HUES64 (cell line): Measurements from ENCODE around the gene RAB5A.
"Not testable (repeated sequence)": the region's sequence is repeated elsewhere in the genome, so short reads cannot be mapped to it uniquely, and the experiment has no call there.

Experiments used
- H3K27ac ChIP-seq: 2 replicates; pipeline ENCODE4 v1.7.0; 2013; ENCODE audit warnings: low read depth, low read length, inconsistent platforms
- H3K27me3 ChIP-seq: 2 replicates; pipeline ENCODE4 v1.6.1; 2013; ENCODE audit warnings: mild to moderate bottlenecking, low read length; ENCODE audit not compliant: insufficient read depth
- H3K36me3 ChIP-seq: 2 replicates; pipeline ENCODE4 v1.6.1; 2013; ENCODE audit warnings: mild to moderate bottlenecking, low read length; ENCODE audit not compliant: insufficient read depth
- H3K4me1 ChIP-seq: 2 replicates; pipeline ENCODE4 v1.6.1; 2013; ENCODE audit warnings: mild to moderate bottlenecking, low read length, moderate library complexity; ENCODE audit not compliant: insufficient read depth
- H3K4me3 ChIP-seq: 2 replicates; pipeline ENCODE4 v1.5.1; 2013; ENCODE audit warnings: mild to moderate bottlenecking, low read length, moderate library complexity
- H3K9ac ChIP-seq: 2 replicates; pipeline ENCODE4 v1.6.1; 2013; ENCODE audit warnings: mild to moderate bottlenecking, low read depth, low read length
- H3K9me3 ChIP-seq: 2 replicates; pipeline ENCODE4 v1.6.1; 2013; ENCODE audit warnings: low read depth, low read length; ENCODE audit not compliant: insufficient read depth
- WGBS: fragments of 150-250, 120-280 bp; methylation state at CpG from one replicate; pipeline ENCODE4 v1.1.7; 2013; ENCODE audit warnings: missing lambda C conversion rate; 5-methylcytosine and 5-hydroxymethylcytosine counted together

Gene RAB5A

GRCh38 chr3:19994796-19995195, 47.9 kb downstream of the RAB5A start:
- Histone ChIP-seq H3K4me1 (no peaks in the 10 kb centered on the region), H3K27me3 (no peaks in the 10 kb centered on the region), H3K4me3 (no peak overlapping the region), H3K9ac (no peak overlapping the region), H3K36me3 (no peaks in the 10 kb centered on the region), H3K9me3 (no peaks in the 10 kb centered on the region), H3K27ac (no peak overlapping the region)
- 90% methylated on average over 2 of the region's 2 CpGs for WGBS

- Histone ChIP-seq H3K36me3 (no peaks in the 10 kb centered on the region), H3K27me3 (no peaks in the 10 kb centered on the region), H3K4me3 (no peak overlapping the region), H3K27ac (no peak overlapping the region), H3K9me3 (no peaks in the 10 kb centered on the region), H3K9ac (no peak overlapping the region), H3K4me1 (no peaks in the 10 kb centered on the region)
- WGBS = 75% methylated on average over 4 of the region's 4 CpGs
Measured at GRCh38 chr3:19997502-19997901, 50.6 kb downstream of the RAB5A start.

DNA sequence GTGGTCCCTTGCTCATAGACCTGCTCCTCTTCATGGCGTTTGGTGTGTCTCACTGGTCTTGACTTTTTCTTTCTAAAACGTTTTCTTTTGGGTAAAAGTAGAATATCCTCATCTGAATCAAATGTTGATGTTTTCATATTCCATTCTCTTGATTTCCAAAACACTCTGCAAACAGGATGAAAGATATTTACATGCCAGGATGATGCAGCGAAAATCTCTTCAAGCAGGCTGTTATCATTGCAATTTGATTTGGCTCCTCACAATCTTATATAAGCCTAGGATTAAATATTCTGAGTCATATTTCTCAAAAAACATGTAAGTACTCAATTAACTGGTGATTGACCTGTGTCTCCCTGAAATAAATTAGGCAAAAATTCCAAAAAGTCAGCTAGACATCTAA, 55.0 kb downstream of the RAB5A start:
- H3K4me1 ChIP-seq = no peaks in the 10 kb centered on the region
- WGBS = 96% methylated on average over 2 of the region's 3 CpGs

DNA sequence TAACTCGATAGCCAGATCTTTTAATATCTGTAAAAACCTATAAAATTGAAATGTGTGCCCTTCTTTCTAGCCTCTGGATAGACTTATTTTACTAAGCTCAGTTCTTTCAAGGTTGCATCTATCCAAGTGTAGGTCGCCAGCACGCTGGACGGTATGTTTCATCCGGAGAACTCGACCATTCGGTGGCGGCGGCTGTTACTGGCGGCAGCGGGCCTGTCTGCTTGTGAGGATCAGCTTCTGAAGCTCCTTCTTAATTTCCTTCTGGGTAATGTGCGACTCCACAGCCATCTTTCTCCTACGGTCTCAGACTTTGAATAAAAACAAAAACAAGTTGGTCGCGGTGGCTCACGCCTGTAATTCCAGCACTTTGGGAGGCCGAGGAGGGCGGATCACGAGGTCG, 61.1 kb downstream of the RAB5A start:
- 97% methylated on average over 20 of the region's 20 CpGs for WGBS
- no peaks in the 10 kb centered on the region for H3K36me3 ChIP-seq
- no peaks in the 10 kb centered on the region for H3K27me3 ChIP-seq

More for the DNA sequence above, 55.0 kb downstream of the RAB5A start:
- no peaks in the 10 kb centered on the region for H3K27me3 ChIP-seq
- no peak overlapping the region for H3K4me3 ChIP-seq
- no peaks in the 10 kb centered on the region for H3K36me3 ChIP-seq
- no peaks in the 10 kb centered on the region for H3K9me3 ChIP-seq
- H3K9ac ChIP-seq = no peak overlapping the region
- no peak overlapping the region for H3K27ac ChIP-seq

GRCh38 chr3:20008646-20009045, 61.7 kb downstream of the RAB5A start:
- Histone ChIP-seq H3K4me3 (no peak overlapping the region), H3K27me3 (no peaks in the 10 kb centered on the region)
- WGBS = 93% methylated on average over 2 of the region's 2 CpGs

More for the DNA sequence above, 61.1 kb downstream of the RAB5A start:
- H3K9me3 ChIP-seq = no peaks in the 10 kb centered on the region
- no peak overlapping the region for H3K9ac ChIP-seq
- H3K4me1 ChIP-seq = no peaks in the 10 kb centered on the region
- no peak overlapping the region for H3K27ac ChIP-seq
- H3K4me3 ChIP-seq = no peak overlapping the region

GRCh38 chr3:20012164-20012563, 65.3 kb downstream of the RAB5A start, which contains the start of gene PP2D1:
Gene PP2D1 (minus strand): TSS chr3:20012264. CDS start chr3:20012072, 192 bp downstream.
- Histone ChIP-seq H3K36me3 (no peaks in the 10 kb centered on the region), H3K27ac (no peak within 1 kb of the TSS), H3K9ac (no peak within 1 kb of the TSS), H3K4me1 (no peaks in the 10 kb centered on the region), H3K27me3 (no peaks in the 10 kb centered on the region), H3K4me3 (no peak within 1 kb of the TSS), H3K9me3 (no peaks in the 10 kb centered on the region)
- WGBS = 93% methylated on average over 4 of the region's 4 CpGs

More at GRCh38 chr3:20008646-20009045, 61.7 kb downstream of the RAB5A start:
- Histone ChIP-seq H3K9ac (no peak overlapping the region), H3K36me3 (no peaks in the 10 kb centered on the region), H3K4me1 (no peaks in the 10 kb centered on the region), H3K9me3 (no peaks in the 10 kb centered on the region), H3K27ac (no peak overlapping the region)

DNA sequence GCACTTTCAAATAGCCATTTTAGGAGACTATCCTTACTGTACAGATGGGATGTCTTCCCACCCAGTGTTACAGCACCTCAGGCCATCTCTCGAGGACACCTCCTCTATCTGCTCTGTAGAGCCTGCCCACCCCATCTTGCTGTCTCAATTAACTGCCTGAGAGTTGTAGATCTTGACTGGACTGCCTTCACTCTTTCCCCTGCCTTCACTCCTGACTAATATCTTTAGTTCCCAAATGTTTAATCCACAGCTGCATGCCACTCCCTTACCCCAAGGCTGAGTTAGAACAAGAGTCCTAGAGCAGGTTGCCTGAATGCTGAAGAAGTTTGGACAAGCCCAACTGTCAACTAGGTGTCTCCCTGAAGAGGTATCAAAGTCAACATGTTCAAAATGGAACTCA, 66.5 kb downstream of the RAB5A start:
- Histone ChIP-seq H3K36me3 (no peaks in the 10 kb centered on the region), H3K27me3 (no peaks in the 10 kb centered on the region), H3K9ac (no peak overlapping the region), H3K4me3 (no peak overlapping the region), H3K4me1 (no peaks in the 10 kb centered on the region), H3K27ac (no peak overlapping the region), H3K9me3 (no peaks in the 10 kb centered on the region)
- WGBS = 85% methylated on average over 1 of the region's 1 CpG

DNA sequence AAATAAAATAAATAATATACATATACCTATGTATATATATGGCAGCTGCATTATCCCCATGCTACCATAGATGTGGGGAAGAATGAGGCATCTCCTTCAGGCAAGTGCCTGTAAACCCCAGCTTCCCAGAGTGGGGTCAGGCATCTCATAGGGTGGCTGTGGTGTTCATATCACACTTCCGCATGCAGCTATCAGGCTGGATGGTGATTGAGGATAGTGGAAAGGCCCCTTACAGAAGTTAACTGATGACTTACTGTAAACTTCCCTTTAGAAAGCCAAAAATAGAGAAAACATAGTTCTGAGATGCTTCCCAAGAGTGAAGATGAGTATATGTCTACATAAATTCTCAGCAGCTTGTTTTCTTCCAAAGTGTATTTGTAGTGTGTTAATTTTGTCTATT, 68.6 kb downstream of the RAB5A start:
- no peaks in the 10 kb centered on the region for H3K4me1 ChIP-seq
- H3K27me3 ChIP-seq = no peaks in the 10 kb centered on the region
- whole genome bisulfite sequencing = 87% methylated on average over 1 of the region's 1 CpG
- H3K36me3 ChIP-seq = no peaks in the 10 kb centered on the region
- H3K9me3 ChIP-seq = no peaks in the 10 kb centered on the region
- H3K9ac ChIP-seq = no peak overlapping the region
- H3K4me3 ChIP-seq = no peak overlapping the region
- no peak overlapping the region for H3K27ac ChIP-seq

DNA sequence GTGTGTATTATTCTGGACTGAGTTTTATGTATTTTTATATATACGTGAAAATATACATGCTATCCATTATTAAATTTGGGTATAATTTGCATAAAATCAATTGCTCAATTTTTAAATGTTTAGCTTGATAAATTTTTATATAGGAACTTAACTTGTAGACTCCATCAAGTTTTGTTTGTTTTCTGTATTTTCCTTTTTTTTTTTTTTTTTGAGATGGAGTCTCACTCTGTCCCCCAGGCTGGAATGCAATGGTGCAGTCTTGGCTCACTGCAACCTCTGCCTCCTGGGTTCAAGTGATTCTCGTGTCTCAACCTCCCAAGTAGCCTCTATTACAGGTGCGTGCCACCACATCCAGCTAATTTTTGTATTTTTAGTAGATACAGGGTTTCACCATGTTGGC, 69.2 kb downstream of the RAB5A start:
- WGBS = 96% methylated on average over 2 of the region's 3 CpGs
- H3K9me3 ChIP-seq = not testable (repeated sequence)

DNA sequence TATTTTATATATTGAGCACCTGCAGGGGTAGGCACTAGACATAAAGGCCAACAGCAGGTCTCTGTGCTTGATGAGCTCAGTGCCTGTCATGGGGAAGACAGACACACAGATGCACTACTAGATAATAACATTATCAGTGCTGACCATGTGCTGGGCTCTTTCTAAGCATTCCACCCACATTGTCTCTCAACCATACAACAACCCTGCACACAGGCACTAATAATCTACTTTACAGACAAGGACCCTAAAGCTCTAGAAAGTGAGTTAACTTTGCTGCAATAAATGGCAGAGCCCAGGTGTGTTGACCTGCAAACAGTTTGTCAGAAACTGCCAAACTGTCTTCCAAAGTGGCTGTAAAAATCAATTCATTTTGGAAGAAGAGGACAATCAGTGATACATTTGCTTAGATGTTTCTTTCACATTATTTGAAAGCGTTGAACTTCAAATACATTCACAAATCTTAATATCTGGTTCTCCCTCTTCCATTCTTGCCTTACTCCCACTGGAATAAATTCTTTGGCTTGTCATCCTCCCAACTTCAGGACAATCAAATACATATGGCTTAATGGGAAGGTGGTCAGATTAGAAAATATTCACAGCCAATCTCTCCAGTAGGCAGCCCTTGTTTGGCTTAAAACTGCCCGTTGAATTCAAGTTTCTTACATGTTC, 76.2 kb downstream of the RAB5A start:
- no peak overlapping the region for H3K9ac ChIP-seq
- no peaks in the 10 kb centered on the region for H3K36me3 ChIP-seq
- H3K27me3 ChIP-seq = no peaks in the 10 kb centered on the region
- no peaks in the 10 kb centered on the region for H3K4me1 ChIP-seq
- H3K27ac ChIP-seq = no peak overlapping the region
- no peak overlapping the region for H3K4me3 ChIP-seq
- 100% methylated on average over 2 of the region's 2 CpGs for WGBS
- H3K9me3 ChIP-seq = no peaks in the 10 kb centered on the region

More for the DNA sequence above, 69.2 kb downstream of the RAB5A start:
- H3K4me3 ChIP-seq, H3K27ac ChIP-seq, H3K9ac ChIP-seq, H3K36me3 ChIP-seq, H3K4me1 ChIP-seq, H3K27me3 ChIP-seq: not testable (repeated sequence)

GRCh38 chr3:20023623-20024405, 76.9 kb downstream of the RAB5A start:
- Histone ChIP-seq H3K27me3 (no peaks in the 10 kb centered on the region), H3K9me3 (no peaks in the 10 kb centered on the region), H3K36me3 (no peaks in the 10 kb centered on the region), H3K9ac (no peak overlapping the region), H3K4me1 (no peaks in the 10 kb centered on the region), H3K27ac (no peak overlapping the region), H3K4me3 (no peak overlapping the region)
- WGBS = 92% methylated on average over 2 of the region's 2 CpGs
